H9 (cell line): ENCODE data around the gene ABCG4. TPM values are rescaled to one million over a fixed set of nuclear protein-coding genes. Genes with fewer than 3 reads are reported as not detected.

Source experiments
- DNase-seq: peaks from one replicate; pipeline ENCODE4 v3.0.0-alpha.2; 2017
- H2AFZ ChIP-seq: one replicate; pipeline ENCODE4 v1.6.1; 2013; ENCODE audit warnings: mild to moderate bottlenecking, low read length, control low read depth, moderate library complexity
- H2AK5ac ChIP-seq: 2 replicates; pipeline ENCODE4 v1.6.1; 2013; ENCODE audit warnings: low read length, control low read depth, mixed read lengths; ENCODE audit not compliant: insufficient read length
- H2BK120ac ChIP-seq: one replicate; pipeline ENCODE4 v1.6.1; 2013; ENCODE audit warnings: low read depth, mild to moderate bottlenecking, low read length, control low read depth, inconsistent platforms; ENCODE audit not compliant: poor library complexity, severe bottlenecking
- H2BK12ac ChIP-seq: 2 replicates; pipeline ENCODE4 v1.6.1; 2013; ENCODE audit warnings: low read length, control low read depth, mixed read lengths, low read depth; ENCODE audit not compliant: insufficient read length
- H2BK15ac ChIP-seq: 2 replicates; pipeline ENCODE4 v1.6.1; 2013; ENCODE audit warnings: low read depth, low read length, control low read depth
- H2BK20ac ChIP-seq: one replicate; pipeline ENCODE4 v1.6.1; 2013; ENCODE audit warnings: low read depth, mild to moderate bottlenecking, low read length, control low read depth, inconsistent platforms; ENCODE audit not compliant: poor library complexity, severe bottlenecking
- H2BK5ac ChIP-seq: 2 replicates; pipeline ENCODE4 v1.6.1; 2013; ENCODE audit warnings: low read length, control low read depth, mixed read lengths; ENCODE audit not compliant: insufficient read length
- H3K14ac ChIP-seq: 2 replicates; pipeline ENCODE4 v1.6.1; 2013; ENCODE audit warnings: low read length, control low read depth; ENCODE audit not compliant: insufficient read depth
- H3K18ac ChIP-seq: 2 replicates; pipeline ENCODE4 v1.6.1; 2013; ENCODE audit warnings: low read depth, mild to moderate bottlenecking, mixed read lengths, low read length, control low read depth; ENCODE audit not compliant: insufficient read length
- H3K23ac ChIP-seq: 2 replicates; pipeline ENCODE4 v1.6.1; 2013; ENCODE audit warnings: low read length, control low read depth, mixed read lengths, low read depth; ENCODE audit not compliant: insufficient read length
- H3K23me2 ChIP-seq: 2 replicates; pipeline ENCODE4 v1.6.1; 2013; ENCODE audit warnings: low read depth, mild to moderate bottlenecking, mixed read lengths, low read length, control low read depth; ENCODE audit not compliant: insufficient read length, poor library complexity, severe bottlenecking
- H3K27ac ChIP-seq: 2 replicates; pipeline ENCODE4 v1.5.1; 2013; ENCODE audit warnings: low read length, control low read depth, mixed read lengths, low read depth; ENCODE audit not compliant: insufficient read length
- H3K27me3 ChIP-seq: 2 replicates; pipeline ENCODE4 v1.6.1; 2013; ENCODE audit warnings: low read length, control low read depth, inconsistent platforms; ENCODE audit not compliant: insufficient read depth
- H3K4ac ChIP-seq: 2 replicates; pipeline ENCODE4 v1.6.1; 2013; ENCODE audit warnings: low read depth, mild to moderate bottlenecking, control low read depth, inconsistent platforms, low read length, moderate library complexity
- H3K4me1 ChIP-seq: 2 replicates; pipeline ENCODE4 v1.6.1; 2013; ENCODE audit warnings: low read length, control low read depth, inconsistent platforms; ENCODE audit not compliant: insufficient read depth
- H3K4me2 ChIP-seq: 2 replicates; pipeline ENCODE4 v1.6.1; 2013; ENCODE audit warnings: low read length, control low read depth, mixed read lengths; ENCODE audit not compliant: insufficient read length, insufficient read depth
- H3K56ac ChIP-seq: 2 replicates; pipeline ENCODE4 v1.6.1; 2013; ENCODE audit warnings: low read depth, mild to moderate bottlenecking, mixed read lengths, low read length, control low read depth; ENCODE audit not compliant: insufficient read length
- H3K79me1 ChIP-seq: 2 replicates; pipeline ENCODE4 v1.6.1; 2013; ENCODE audit warnings: low read depth, mild to moderate bottlenecking, moderate library complexity, low read length, control low read depth, inconsistent platforms; ENCODE audit not compliant: insufficient read depth, poor library complexity, severe bottlenecking
- H3K79me2 ChIP-seq: 2 replicates; pipeline ENCODE4 v1.6.1; 2013; ENCODE audit warnings: low read length, control low read depth, inconsistent platforms; ENCODE audit not compliant: insufficient read depth
- H3K9ac ChIP-seq: 2 replicates; pipeline ENCODE4 v1.6.1; 2013; ENCODE audit warnings: low read length, control low read depth, mixed read lengths; ENCODE audit not compliant: insufficient read length; ENCODE audit errors: extremely low read depth
- H3K9me3 ChIP-seq: one replicate; pipeline ENCODE4 v1.6.1; 2013; ENCODE audit warnings: low read depth, low read length, inconsistent platforms; ENCODE audit not compliant: control insufficient read depth
- H3T11ph ChIP-seq: one replicate; pipeline ENCODE4 v1.6.1; 2013; ENCODE audit warnings: mild to moderate bottlenecking, low read length, control low read depth, inconsistent platforms
- H4K20me1 ChIP-seq: one replicate; pipeline ENCODE4 v1.6.1; 2013; ENCODE audit not compliant: control insufficient read depth, insufficient read length, insufficient read depth
- H4K5ac ChIP-seq: 2 replicates; pipeline ENCODE4 v1.6.1; 2013; ENCODE audit warnings: low read depth, mild to moderate bottlenecking, mixed read lengths, low read length, control low read depth; ENCODE audit not compliant: insufficient read length
- H4K8ac ChIP-seq: replicated peaks from 2 replicates; pipeline ENCODE4 v1.6.1; 2013; ENCODE audit warnings: low read length, control low read depth, mixed read lengths, low read depth; ENCODE audit not compliant: insufficient read length
- H4K91ac ChIP-seq: 2 replicates; pipeline ENCODE4 v1.6.1; 2013; ENCODE audit warnings: low read depth, mild to moderate bottlenecking, moderate library complexity, mixed read lengths, low read length, control low read depth; ENCODE audit not compliant: insufficient read length
- H3K27ac Mint-ChIP-seq, 3 experiments: 2 replicates in 2 of 3; 3 replicates in 1 of 3; pipeline ENCODE4 v1.8.0; 2020 to 2021; ENCODE audit warnings: mixed read lengths in 3 of 3, mild to moderate bottlenecking in 1 of 3, moderate library complexity in 1 of 3
- H3K27me3 Mint-ChIP-seq: 2 replicates; pipeline ENCODE4 v1.8.0; 2021; ENCODE audit warnings: low read depth, mild to moderate bottlenecking, moderate library complexity, mixed read lengths
- H3K36me3 Mint-ChIP-seq, 3 experiments: 2 replicates in 2 of 3; 3 replicates in 1 of 3; pipeline ENCODE4 v1.8.0; 2020 to 2021; ENCODE audit warnings: low read depth in 3 of 3, mixed read lengths in 3 of 3; ENCODE audit not compliant: insufficient read depth in 1 of 3
- H3K4me1 Mint-ChIP-seq, 2 experiments: 2 replicates each; pipeline ENCODE4 v1.8.0; 2020; ENCODE audit warnings: mixed read lengths in 2 of 2
- H3K4me3 Mint-ChIP-seq, 2 experiments: 2 replicates in 1 of 2; 3 replicates in 1 of 2; pipeline ENCODE4 v1.8.0; 2020 to 2021; ENCODE audit warnings: mild to moderate bottlenecking in 2 of 2, mixed read lengths in 2 of 2, moderate library complexity in 1 of 2
- H3K9me3 Mint-ChIP-seq, 2 experiments: 2 replicates in 1 of 2; 3 replicates in 1 of 2; pipeline ENCODE4 v1.8.0; 2020; ENCODE audit warnings: mild to moderate bottlenecking in 2 of 2, mixed read lengths in 2 of 2, moderate library complexity in 1 of 2
- WGBS: extraction: QIAGEN DNeasy Blood & Tissue Kit; methylation state at CpG from one replicate; pipeline ENCODE4 v1.1.7; 2013; ENCODE audit warnings: missing lambda C conversion rate, low lambda C conversion rate, mixed read lengths; ENCODE audit not compliant: insufficient read length; ENCODE audit errors: extremely low coverage; 5-methylcytosine and 5-hydroxymethylcytosine counted together
- total RNA-seq: library from RNA; stranded (reverse); gene quantifications from 2 replicates; pipeline ENCODE4 v1.2.1, GENCODE V29; 2021
- TF ChIP-seq, protein P1 (sequence below): fragments of 200-600 bp; sonication (generic); conservative IDR thresholded peaks from 3 replicates; pipeline ENCODE4 v1.8.0; 2021; ENCODE audit warnings: antibody characterized with exemption, mild to moderate bottlenecking

Gene ABCG4
- total RNA-seq, 1 experiment from 2014 or later = 1.2 TPM

DNA sequence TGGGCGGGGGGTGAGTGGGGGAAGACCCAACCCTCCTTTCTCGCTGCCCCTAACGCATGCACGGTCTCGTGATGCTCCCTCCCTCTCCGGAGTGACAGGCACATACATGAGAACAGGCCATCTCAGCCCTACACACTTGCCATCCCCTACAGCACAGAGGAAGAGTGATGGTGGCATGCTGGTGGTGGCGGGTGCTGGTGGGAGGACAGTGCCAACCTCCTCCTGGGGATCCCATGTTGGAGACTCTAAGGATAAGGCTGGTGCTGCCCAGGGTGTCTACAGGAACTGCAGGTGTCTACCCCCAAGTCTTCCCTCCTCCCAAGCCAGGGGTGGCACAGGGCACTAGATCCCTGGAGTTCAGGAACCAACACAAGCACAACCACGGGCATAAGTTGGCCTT is 13.0 kb downstream of the ABCG4 start:
- no peak overlapping the region for H2BK120ac ChIP-seq
- peaks cover 14 to 19% of the 10 kb centered on the region in 2 experiments for H3K4me1 Mint-ChIP-seq
- no peaks in the 10 kb centered on the region for H3K79me2 ChIP-seq
- no peak overlapping the region for H4K5ac ChIP-seq
- no peak for DNase-seq
- H3K23ac ChIP-seq = no peak overlapping the region
- peaks cover 4% of the 10 kb centered on the region for H3K27me3 Mint-ChIP-seq
- H3K79me1 ChIP-seq = no peaks in the 10 kb centered on the region
- H3K56ac ChIP-seq = no peak overlapping the region
- H3K9me3 ChIP-seq = no peaks in the 10 kb centered on the region
- H2AK5ac ChIP-seq = no peak overlapping the region
- no peak overlapping the region for H3K4ac ChIP-seq
- H3K4me1 ChIP-seq = peaks cover 3% of the 10 kb centered on the region; the same call in 1 of the 2 replicates
- H4K20me1 ChIP-seq = no peaks in the 10 kb centered on the region
- H3K23me2 ChIP-seq = no peaks in the 10 kb centered on the region
- no peak overlapping the region for H3K27ac ChIP-seq
- H3K36me3 Mint-ChIP-seq = no peaks in the 10 kb centered on the region
- H3K27me3 ChIP-seq = no peaks in the 10 kb centered on the region
- no peak overlapping the region for H2BK15ac ChIP-seq
- no peak overlapping the region for H3K9ac ChIP-seq
- no peak overlapping the region for H3K4me3 Mint-ChIP-seq
- H2BK20ac ChIP-seq = no peak overlapping the region
- H2BK12ac ChIP-seq = no peak overlapping the region
- H3K9me3 Mint-ChIP-seq = no peaks in the 10 kb centered on the region
- no peak overlapping the region for H3K27ac Mint-ChIP-seq
- no peak overlapping the region for H4K91ac ChIP-seq
- H3K14ac ChIP-seq = no peak overlapping the region
- H3K4me2 ChIP-seq = no peak overlapping the region
- no peak overlapping the region for H3T11ph ChIP-seq
- H3K18ac ChIP-seq = no peak overlapping the region
- TF ChIP-seq, protein P1, sequence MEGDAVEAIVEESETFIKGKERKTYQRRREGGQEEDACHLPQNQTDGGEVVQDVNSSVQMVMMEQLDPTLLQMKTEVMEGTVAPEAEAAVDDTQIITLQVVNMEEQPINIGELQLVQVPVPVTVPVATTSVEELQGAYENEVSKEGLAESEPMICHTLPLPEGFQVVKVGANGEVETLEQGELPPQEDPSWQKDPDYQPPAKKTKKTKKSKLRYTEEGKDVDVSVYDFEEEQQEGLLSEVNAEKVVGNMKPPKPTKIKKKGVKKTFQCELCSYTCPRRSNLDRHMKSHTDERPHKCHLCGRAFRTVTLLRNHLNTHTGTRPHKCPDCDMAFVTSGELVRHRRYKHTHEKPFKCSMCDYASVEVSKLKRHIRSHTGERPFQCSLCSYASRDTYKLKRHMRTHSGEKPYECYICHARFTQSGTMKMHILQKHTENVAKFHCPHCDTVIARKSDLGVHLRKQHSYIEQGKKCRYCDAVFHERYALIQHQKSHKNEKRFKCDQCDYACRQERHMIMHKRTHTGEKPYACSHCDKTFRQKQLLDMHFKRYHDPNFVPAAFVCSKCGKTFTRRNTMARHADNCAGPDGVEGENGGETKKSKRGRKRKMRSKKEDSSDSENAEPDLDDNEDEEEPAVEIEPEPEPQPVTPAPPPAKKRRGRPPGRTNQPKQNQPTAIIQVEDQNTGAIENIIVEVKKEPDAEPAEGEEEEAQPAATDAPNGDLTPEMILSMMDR = no peak
- no peak overlapping the region for H2AFZ ChIP-seq
- H4K8ac ChIP-seq = no peak overlapping the region
- no CpG with 5 or more reads among the region's 8 CpGs for WGBS
- H2BK5ac ChIP-seq = no peak overlapping the region
